Measurements from ENCODE around the gene NAXD. TPM values are rescaled to one million over a fixed set of nuclear protein-coding genes. Genes with fewer than 3 reads are reported as not detected.

The NAXD gene
- polyA plus RNA-seq, 1 experiment, result 38.7 TPM

- no peak for TF ChIP-seq CTCF (IDR thresholded peaks at IDR 0.05; ENCODE audit: insufficient read depth, low read depth, low read length)
- CTCF ChIA-PET, result no interaction called here
Observed at GRCh38 chr13:110637747-110638146, 22.4 kb downstream of the NAXD start.

GRCh38 chr13:110638257-110638656, 22.9 kb downstream of the NAXD start:
- Histone ChIP-seq H3K36me3 (ENCODE audit: control insufficient read depth, insufficient read depth, low read length) (peaks cover 58% of the 10 kb centered on the region), H3K4me3 (ENCODE audit: low read depth, low read length) (no peak overlapping the region), H3K27me3 (ENCODE audit: control insufficient read depth, insufficient read depth, low read length) (no peaks in the 10 kb centered on the region)
- no peak for TF ChIP-seq CTCF (IDR thresholded peaks at IDR 0.05; ENCODE audit: insufficient read depth, low read depth, low read length)
- CTCF ChIA-PET, result interaction anchor here (2.1 kb wide), 1 partner anchor 45 kb away, joined by 9 read pairs; no protein-coding TSS in a partner anchor
- DNase-seq (ENCODE audit: low read depth), result no peak
- POLR2A ChIA-PET, result no interaction called here

More at GRCh38 chr13:110637747-110638146, 22.4 kb downstream of the NAXD start:
- Histone ChIP-seq H3K36me3 (ENCODE audit: control insufficient read depth, insufficient read depth, low read length) (peaks cover 57% of the 10 kb centered on the region), H3K4me3 (ENCODE audit: low read depth, low read length) (no peak overlapping the region), H3K27me3 (ENCODE audit: control insufficient read depth, insufficient read depth, low read length) (no peaks in the 10 kb centered on the region)
- POLR2A ChIA-PET, result no interaction called here
- DNase-seq (ENCODE audit: low read depth), result no peak

- no peak overlapping the region for H3K4me3 ChIP-seq (ENCODE audit: low read depth, low read length)
- TF ChIP-seq CTCF (IDR thresholded peaks at IDR 0.05; ENCODE audit: insufficient read depth, low read depth, low read length), result no peak
- ChIA-PET POLR2A (no interaction called here), CTCF (interaction anchor here (0.7 to 2.1 kb wide), 4 partner anchors 9 to 275 kb away, joined by 3 to 9 read pairs (median 4); no protein-coding TSS in a partner anchor)
- no peak for DNase-seq (ENCODE audit: low read depth)
- H3K36me3 ChIP-seq (ENCODE audit: control insufficient read depth, insufficient read depth, low read length), result peaks cover 60% of the 10 kb centered on the region
- H3K27me3 ChIP-seq (ENCODE audit: control insufficient read depth, insufficient read depth, low read length), result no peaks in the 10 kb centered on the region
Observed at GRCh38 chr13:110638814-110639806, 23.8 kb downstream of the NAXD start.

GRCh38 chr13:110639935-110640334, 24.6 kb downstream of the NAXD start:
- Histone ChIP-seq H3K4me3 (ENCODE audit: low read depth, low read length) (no peak overlapping the region), H3K36me3 (ENCODE audit: control insufficient read depth, insufficient read depth, low read length) (peaks cover 53% of the 10 kb centered on the region), H3K27me3 (ENCODE audit: control insufficient read depth, insufficient read depth, low read length) (no peaks in the 10 kb centered on the region)
- ChIA-PET CTCF (interaction anchor here (0.7 to 2.1 kb wide), 5 partner anchors 9 to 274 kb away, joined by 3 to 9 read pairs (median 4); no protein-coding TSS in a partner anchor), POLR2A (interaction anchor here (0.6 kb wide), 1 partner anchor 197 kb away, joined by 3 read pairs; no protein-coding TSS in a partner anchor)
- no peak for DNase-seq (ENCODE audit: low read depth)
- TF ChIP-seq CTCF (IDR thresholded peaks at IDR 0.05; ENCODE audit: insufficient read depth, low read depth, low read length), result no peak

GRCh38 chr13:110640591-110641029, 25.3 kb downstream of the NAXD start:
- no peak for DNase-seq (ENCODE audit: low read depth)
- POLR2A ChIA-PET, result no interaction called here
- peaks cover 49% of the 10 kb centered on the region for H3K36me3 ChIP-seq (ENCODE audit: control insufficient read depth, insufficient read depth, low read length)

More at GRCh38 chr13:110640591-110641029, 25.3 kb downstream of the NAXD start:
- H3K4me3 ChIP-seq (ENCODE audit: low read depth, low read length), result no peak overlapping the region
- TF ChIP-seq CTCF (IDR thresholded peaks at IDR 0.05; ENCODE audit: insufficient read depth, low read depth, low read length), result no peak
- CTCF ChIA-PET, result interaction anchor here (1.0 to 2.1 kb wide), 4 partner anchors 8 to 273 kb away, joined by 3 to 9 read pairs (median 4); no protein-coding TSS in a partner anchor
- no peaks in the 10 kb centered on the region for H3K27me3 ChIP-seq (ENCODE audit: control insufficient read depth, insufficient read depth, low read length)
